SK-N-SH (cell line): ENCODE measurements around the gene SLC4A8. TPM values are rescaled to one million over a fixed set of nuclear protein-coding genes. Genes with fewer than 3 reads are reported as not detected.

ENCODE experiments used
- CTCF ChIA-PET: fragments of 300-600, 350-600 bp; formaldehyde crosslinking; extraction: SDS; loops from one replicate; lab custom pipeline; 2021; lab: Yijun Ruan, JAX
- POLR2A ChIA-PET: fragments of 350-600 bp; sonication (Branson Sonifier 250); formaldehyde crosslinking; extraction: SDS; loops from one replicate; lab custom pipeline; 2020; ENCODE audit warnings: antibody characterized with exemption, inconsistent platforms; lab: Yijun Ruan, JAX
- DNase-seq: peaks from one replicate; pipeline ENCODE4 v3.0.0; 2012
- H2AFZ ChIP-seq: fragments of 200-600 bp; sonication (generic); 2 replicates; pipeline ENCODE4 v1.8.1; 2016; ENCODE audit warnings: antibody characterized with exemption, mild to moderate bottlenecking, low read depth
- H3F3A ChIP-seq: fragments of 200-600 bp; sonication (generic); replicated peaks from 2 replicates; pipeline ENCODE3; 2016; ENCODE audit warnings: antibody characterized with exemption, mild to moderate bottlenecking; ENCODE audit not compliant: insufficient read depth
- H3K27ac ChIP-seq, 2 experiments: fragments of 200-500 bp in 1 of 2; fragments of 200-600 bp in 1 of 2; sonication (Bioruptor generic) in 1 of 2; sonication (generic), shearing (Covaris generic) in 1 of 2; 2 replicates each; pipeline versions ENCODE4 v1.5.1 to v1.6.1; 2014 to 2016; ENCODE audit warnings: low read depth in 2 of 2, inconsistent platforms in 1 of 2, low read length in 1 of 2, mild to moderate bottlenecking in 1 of 2, mixed read lengths in 1 of 2
- H3K27me3 ChIP-seq: fragments of 200-600 bp; sonication (generic), shearing (Covaris generic); 2 replicates; pipeline ENCODE4 v1.6.1; 2016; ENCODE audit warnings: mixed run types; ENCODE audit not compliant: insufficient read depth
- H3K36me3 ChIP-seq, 2 experiments: fragments of 200-500 bp in 1 of 2; fragments of 200-600 bp in 1 of 2; sonication (Bioruptor generic) in 1 of 2; sonication (generic) in 1 of 2; replicated peaks in 1 of 2; 2 replicates each; pipeline versions ENCODE3 to v1.5.1; 2014 to 2016; ENCODE audit warnings: low read length in 1 of 2, mild to moderate bottlenecking in 1 of 2; ENCODE audit not compliant: insufficient read depth in 2 of 2, control insufficient read depth in 1 of 2
- H3K4me1 ChIP-seq, 2 experiments: fragments of 200-500 bp in 1 of 2; fragments of 200-600 bp in 1 of 2; sonication (Bioruptor generic) in 1 of 2; sonication (generic), shearing (Covaris generic) in 1 of 2; 2 replicates each; pipeline versions ENCODE4 v1.5.1 to v1.6.1; 2014 to 2016; ENCODE audit warnings: low read depth in 1 of 2, low read length in 1 of 2, mixed run types in 1 of 2; ENCODE audit not compliant: insufficient read depth in 2 of 2, control insufficient read depth in 1 of 2
- H3K4me2 ChIP-seq: fragments of 200-600 bp; sonication (generic), shearing (Covaris generic); 2 replicates; pipeline ENCODE4 v1.6.1; 2017; ENCODE audit warnings: mixed run types
- H3K4me3 ChIP-seq, 2 experiments: fragments of 200-500 bp in 1 of 2; fragments of 200-600 bp in 1 of 2; sonication (Bioruptor generic) in 1 of 2; sonication (generic), shearing (Covaris generic) in 1 of 2; 2 replicates each; pipeline versions ENCODE4 v1.5.1 to v1.8.1; 2014 to 2016; ENCODE audit warnings: low read depth in 2 of 2, inconsistent platforms in 1 of 2, low read length in 1 of 2, mild to moderate bottlenecking in 1 of 2, mixed read lengths in 1 of 2, moderate library complexity in 1 of 2
- H3K79me2 ChIP-seq: fragments of 200-600 bp; sonication (generic); 2 replicates; pipeline ENCODE4 v1.8.1; 2017; ENCODE audit warnings: mild to moderate bottlenecking; ENCODE audit not compliant: insufficient read depth
- H3K9ac ChIP-seq: fragments of 200-600 bp; sonication (generic); 2 replicates; pipeline ENCODE4 v1.6.1; 2017; ENCODE audit warnings: mixed run types
- H3K9me2 ChIP-seq: fragments of 200-600 bp; sonication (generic); 2 replicates; pipeline ENCODE4 v1.6.1; 2017; ENCODE audit warnings: mixed run types
- H3K9me3 ChIP-seq: fragments of 200-600 bp; sonication (generic); 2 replicates; pipeline ENCODE4 v1.6.1; 2017; ENCODE audit warnings: mixed run types, mild to moderate bottlenecking, moderate library complexity
- H4K20me1 ChIP-seq: fragments of 200-600 bp; sonication (generic); 2 replicates; pipeline ENCODE4 v1.6.1; 2017; ENCODE audit warnings: mild to moderate bottlenecking, mixed run types; ENCODE audit not compliant: insufficient read depth
- ELF1 ChIP-seq: IDR thresholded peaks from 2 replicates; pipeline ENCODE4 v1.4.0; 2012
- EP300 ChIP-seq, 2 experiments: IDR thresholded peaks; 2 replicates each; pipeline versions ENCODE4 v1.4.0 to v1.6.1; 2012; ENCODE audit warnings: borderline replicate concordance in 1 of 2, low read depth in 1 of 2, low read length in 1 of 2
- FOXJ3 ChIP-seq: sonication (generic); formaldehyde crosslinking; IDR thresholded peaks from 2 replicates; pipeline ENCODE4 v1.5.1; 2020; ENCODE audit warnings: mild to moderate bottlenecking, missing genetic modification reagents
- FOXM1 ChIP-seq: IDR thresholded peaks from 2 replicates; pipeline ENCODE4 v1.4.0; 2012; ENCODE audit warnings: low read depth, mild to moderate bottlenecking
- GATA2 ChIP-seq: sonication (generic); formaldehyde crosslinking; IDR thresholded peaks from 2 replicates; pipeline ENCODE4 v1.5.0; 2020; ENCODE audit warnings: mild to moderate bottlenecking, missing genetic modification reagents
- JUND ChIP-seq: IDR thresholded peaks from 2 replicates; pipeline ENCODE4 v1.4.0; 2012
- MXI1 ChIP-seq: IDR thresholded peaks from 2 replicates; pipeline ENCODE4 v1.6.1; 2012; ENCODE audit warnings: mild to moderate bottlenecking, low read depth, low read length, improper control_type of control experiment
- NFIC ChIP-seq: IDR thresholded peaks from 2 replicates; pipeline ENCODE4 v1.4.0; 2012; ENCODE audit warnings: borderline replicate concordance
- POLR2AphosphoS5 ChIP-seq: IDR thresholded peaks from 2 replicates; pipeline ENCODE4 v1.6.1; 2012; ENCODE audit warnings: low read depth, low read length
- RAD21 ChIP-seq: IDR thresholded peaks from 2 replicates; pipeline ENCODE4 v1.6.1; 2012; ENCODE audit warnings: mild to moderate bottlenecking, low read length
- RCOR1 ChIP-seq: fragments of 150-350 bp; IDR thresholded peaks from 2 replicates; pipeline ENCODE4 v1.6.1; 2017; ENCODE audit warnings: antibody characterized with exemption, low read length
- RXRA ChIP-seq: IDR thresholded peaks from 2 replicates; pipeline ENCODE4 v1.4.0; 2012; ENCODE audit warnings: low read depth, mild to moderate bottlenecking, borderline replicate concordance
- SMC3 ChIP-seq: IDR thresholded peaks from 2 replicates; pipeline ENCODE4 v1.6.1; 2012; ENCODE audit warnings: low read depth, low read length, improper control_type of control experiment
- TEAD4 ChIP-seq: IDR thresholded peaks from 2 replicates; pipeline ENCODE4 v1.4.0; 2012; ENCODE audit warnings: mild to moderate bottlenecking, borderline replicate concordance; ENCODE audit not compliant: insufficient read depth
- ZBTB33 ChIP-seq: IDR thresholded peaks from 2 replicates; pipeline ENCODE4 v1.4.0; 2012; ENCODE audit warnings: low read depth, borderline replicate concordance
- WGBS: methylation state at CpG from one replicate; pipeline ENCODE4 v1.1.6; 2017; ENCODE audit warnings: low lambda C conversion rate; 5-methylcytosine and 5-hydroxymethylcytosine counted together
- polyA plus RNA-seq, 3 experiments: library from polyadenylated mRNA; depleted of rRNA; stranded (reverse); fragments of >200 nt; gene quantifications; 2 replicates each; pipeline ENCODE4 v1.2.3, GENCODE V29; 2012

SLC4A8 gene
- polyA plus RNA-seq, 1 of the 3 experiments (the other 2 are of a cell fraction): 5.2 TPM

GRCh38 chr12:51388069-51388799 is 36.4 kb upstream of the SLC4A8 start:
- CTCF ChIA-PET: interaction anchor here (1.2 to 1.8 kb wide), 3 partner anchors 16 to 36 kb away, joined by 3 to 5 read pairs (median 4); partner anchors contain the start of gene SLC4A8

GRCh38 chr12:51388846-51389245 is 35.8 kb upstream of the SLC4A8 start:
- Histone ChIP-seq H3K36me3 (no peaks in the 10 kb centered on the region), H3K9me2 (no peaks in the 10 kb centered on the region), H3K9me3 (no peaks in the 10 kb centered on the region), H3K9ac (no peak overlapping the region), H2AFZ (0 out of 2 replicates have a peak overlapping the region, but pooled peaks have one; percentile 78), H3K27ac (peak overlapping the region in 1 of 2 experiments; percentile 91; a peak in 2 of 4 replicates), H3K27me3 (no peaks in the 10 kb centered on the region), H4K20me1 (no peaks in the 10 kb centered on the region), H3F3A (peaks cover 16% of the 10 kb centered on the region), H3K4me1 (peaks cover 0 to 43% of the 10 kb centered on the region in 2 experiments; a peak in 2 of 4 replicates), H3K79me2 (no peaks in the 10 kb centered on the region), H3K4me2 (no peak overlapping the region), H3K4me3 (no peak overlapping the region)
- WGBS: 96% methylated on average over 5 of the region's 5 CpGs
- ChIA-PET POLR2A (no interaction called here), CTCF (interaction anchor here (1.0 to 1.8 kb wide), 4 partner anchors 17 to 39 kb away, joined by 3 to 5 read pairs (median 4); partner anchors contain the start of gene SLC4A8)
- TF ChIP-seq RXRA (no peak), ZBTB33 (no peak), MXI1 (no peak), SMC3 (no peak), TEAD4 (no peak), GATA2 (no peak), ELF1 (no peak), RAD21 (no peak), POLR2AphosphoS5 (no peak)
- no peak for DNase-seq

More at GRCh38 chr12:51388069-51388799, 36.4 kb upstream of the SLC4A8 start:
- no peaks in the 10 kb centered on the region for H3K9me2 ChIP-seq
- H3F3A ChIP-seq: peaks cover 13% of the 10 kb centered on the region
- POLR2A ChIA-PET: interaction anchor here (0.7 kb wide), 1 partner anchor 36 kb away, joined by 3 read pairs; no protein-coding TSS in a partner anchor
- 0 out of 2 replicates have a peak overlapping the region, but pooled peaks have one; percentile 31 for H3K4me2 ChIP-seq
- H3K27me3 ChIP-seq: no peaks in the 10 kb centered on the region
- H3K9me3 ChIP-seq: no peaks in the 10 kb centered on the region
- no peaks in the 10 kb centered on the region for H4K20me1 ChIP-seq
- 52% methylated on average over 10 of the region's 10 CpGs for WGBS
- H3K79me2 ChIP-seq: no peaks in the 10 kb centered on the region
- H3K27ac ChIP-seq: peak overlapping the region in 1 of 2 experiments; percentile 91; a peak in 2 of 4 replicates
- peak overlapping the region; percentile 78; the same call in 1 of the 2 replicates for H2AFZ ChIP-seq
- DNase-seq: peak; percentile 83
- H3K9ac ChIP-seq: no peak overlapping the region
- H3K36me3 ChIP-seq: no peaks in the 10 kb centered on the region
- H3K4me1 ChIP-seq: peaks cover 0 to 42% of the 10 kb centered on the region in 2 experiments; a peak in 2 of 4 replicates
- no peak overlapping the region for H3K4me3 ChIP-seq
- TF ChIP-seq RCOR1: peak; percentile 52; the same call in 1 of the 2 replicates
- no peak for TF ChIP-seq FOXM1
- no peak for TF ChIP-seq JUND
- no peak for TF ChIP-seq NFIC
- peak; percentile 96 for TF ChIP-seq GATA2
- TF ChIP-seq TEAD4: no peak
- TF ChIP-seq FOXJ3 (CRISPR knock-in tag): peak; percentile 78; the same call in 1 of the 2 replicates
- no peak for TF ChIP-seq SMC3
- TF ChIP-seq EP300 (IDR thresholded peaks at IDR 0.05; ENCODE audit: borderline replicate concordance in 1 of 2, low read depth in 1 of 2, low read length in 1 of 2): peak in 1 of 2 experiments; percentile 88; a peak in 2 of 4 replicates
